ENCODE data around the gene SPESP1.
"Not testable (repeated sequence)": the region's sequence is repeated elsewhere in the genome, so short reads cannot be mapped to it uniquely, and the experiment has no call there.

Gene SPESP1

DNA sequence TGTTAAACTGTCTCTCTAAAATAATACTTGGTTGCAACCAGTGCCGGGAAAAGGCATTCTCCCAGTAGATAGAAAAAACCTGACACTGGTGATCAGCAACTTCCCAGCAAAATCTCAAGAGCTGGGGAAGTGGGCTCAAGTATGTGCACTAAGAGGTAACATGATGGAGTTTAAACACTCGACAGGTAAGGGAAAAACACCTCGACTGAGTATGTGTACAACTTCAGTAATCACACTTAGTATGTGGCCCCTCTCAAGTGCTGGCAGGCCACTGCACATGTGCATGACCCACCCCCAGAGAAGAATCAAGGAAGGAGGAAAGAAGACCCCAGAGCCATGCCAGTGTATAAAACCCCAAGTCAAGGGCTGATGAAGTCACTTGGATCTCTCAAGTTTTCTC, 27.4 kb downstream of the SPESP1 start:
- Histone ChIP-seq H3K4me1 (ENCODE audit: control insufficient read depth, insufficient read depth, low read length) (no peaks in the 10 kb centered on the region), H3K27ac (ENCODE audit: insufficient read depth, low read depth, low read length, poor library complexity, severe bottlenecking) (no peak overlapping the region), H3K36me3 (ENCODE audit: control insufficient read depth, insufficient read depth, low read length) (no peaks in the 10 kb centered on the region), H3K4me3 (ENCODE audit: insufficient read depth, low read depth, low read length) (no peak overlapping the region), H3K9me3 (ENCODE audit: control insufficient read depth, low read length) (no peaks in the 10 kb centered on the region), H3K27me3 (ENCODE audit: control insufficient read depth, insufficient read depth, low read length, poor library complexity, severe bottlenecking) (no peaks in the 10 kb centered on the region)
- WGBS, 2 experiments: 91 to 92% methylated on average over 3 of the region's 3 CpGs

DNA sequence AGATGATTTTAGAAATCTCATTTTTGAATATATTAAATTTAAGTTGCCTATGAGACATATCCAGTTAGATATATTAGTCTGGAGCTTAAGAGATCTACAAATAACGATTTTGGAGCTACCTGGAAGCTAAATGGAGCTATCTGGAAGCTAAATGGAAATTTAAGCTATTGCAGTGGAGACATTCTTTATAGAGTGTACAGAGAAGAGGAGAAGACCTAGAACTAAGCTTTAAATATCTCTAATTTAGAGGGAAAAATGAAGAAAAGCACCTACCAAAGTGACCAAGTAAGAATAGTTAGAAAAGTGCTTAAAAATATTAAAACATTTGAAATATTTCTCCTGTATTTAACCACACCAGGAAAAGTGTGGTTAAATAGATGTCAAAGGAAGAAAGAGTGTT, 28.3 kb downstream of the SPESP1 start:
- Histone ChIP-seq H3K36me3 (ENCODE audit: control insufficient read depth, insufficient read depth, low read length) (no peaks in the 10 kb centered on the region), H3K9me3 (ENCODE audit: control insufficient read depth, low read length) (no peaks in the 10 kb centered on the region), H3K27ac (ENCODE audit: insufficient read depth, low read depth, low read length, poor library complexity, severe bottlenecking) (no peak overlapping the region), H3K27me3 (ENCODE audit: control insufficient read depth, insufficient read depth, low read length, poor library complexity, severe bottlenecking) (no peaks in the 10 kb centered on the region), H3K4me1 (ENCODE audit: control insufficient read depth, insufficient read depth, low read length) (no peaks in the 10 kb centered on the region), H3K4me3 (ENCODE audit: insufficient read depth, low read depth, low read length) (no peak overlapping the region)
- 89 to 100% methylated on average over 1 of the region's 1 CpG for WGBS, 2 experiments

DNA sequence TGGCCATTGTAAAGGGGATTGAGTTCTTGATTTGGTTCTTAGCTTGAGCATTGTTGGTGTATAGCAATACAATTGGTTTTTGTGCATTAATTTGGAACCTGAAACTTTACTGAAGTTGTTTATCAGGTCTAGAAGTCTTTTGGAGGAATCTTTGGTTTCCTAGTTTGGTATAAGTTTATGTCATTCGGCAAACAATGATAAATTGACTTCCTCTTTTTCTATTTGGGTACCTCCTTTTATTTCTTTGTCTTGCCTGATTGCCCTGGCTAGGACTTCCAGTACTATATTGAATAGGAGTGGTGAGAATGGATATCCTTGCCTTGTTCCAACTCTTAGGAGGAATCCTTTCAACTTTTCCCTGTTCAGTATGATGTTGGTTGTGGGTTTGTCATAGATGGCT, 32.1 kb downstream of the SPESP1 start:
- Histone ChIP-seq H3K4me1 (ENCODE audit: control insufficient read depth, insufficient read depth, low read length) (no peaks in the 10 kb centered on the region), H3K27me3 (ENCODE audit: control insufficient read depth, insufficient read depth, low read length, poor library complexity, severe bottlenecking) (no peaks in the 10 kb centered on the region), H3K36me3 (ENCODE audit: control insufficient read depth, insufficient read depth, low read length) (no peaks in the 10 kb centered on the region), H3K4me3 (ENCODE audit: insufficient read depth, low read depth, low read length) (no peak overlapping the region), H3K27ac (ENCODE audit: insufficient read depth, low read depth, low read length, poor library complexity, severe bottlenecking) (no peak overlapping the region), H3K9me3 (ENCODE audit: control insufficient read depth, low read length) (no peaks in the 10 kb centered on the region)
- WGBS, 2 experiments: 91 to 95% methylated on average over 1 of the region's 1 CpG

DNA sequence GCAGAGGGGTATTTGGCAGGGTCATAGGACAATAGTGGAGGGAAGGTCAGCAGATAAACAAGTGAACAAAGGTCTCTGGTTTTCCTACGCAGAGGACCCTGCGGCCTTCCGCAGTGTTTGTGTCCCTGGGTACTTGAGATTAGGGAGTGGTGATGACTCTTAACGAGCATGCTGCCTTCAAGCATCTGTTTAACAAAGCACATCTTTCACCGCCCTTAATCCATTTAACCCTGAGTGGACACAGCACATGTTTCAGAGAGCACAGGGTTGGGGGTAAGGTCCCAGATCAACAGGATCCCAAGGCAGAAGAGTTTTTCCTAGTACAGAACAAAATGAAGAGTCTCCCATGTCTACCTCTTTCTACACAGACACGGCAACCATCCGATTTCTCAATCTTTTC, 33.4 kb downstream of the SPESP1 start:
- not testable (repeated sequence) for H3K4me1 ChIP-seq (ENCODE audit: control insufficient read depth, insufficient read depth, low read length); H3K36me3 ChIP-seq (ENCODE audit: control insufficient read depth, insufficient read depth, low read length); H3K4me3 ChIP-seq (ENCODE audit: insufficient read depth, low read depth, low read length); H3K27ac ChIP-seq (ENCODE audit: insufficient read depth, low read depth, low read length, poor library complexity, severe bottlenecking); H3K9me3 ChIP-seq (ENCODE audit: control insufficient read depth, low read length); H3K27me3 ChIP-seq (ENCODE audit: control insufficient read depth, insufficient read depth, low read length, poor library complexity, severe bottlenecking)
- 92 to 100% methylated on average over 2 to 3 of the region's 7 CpGs for WGBS, 2 experiments

DNA sequence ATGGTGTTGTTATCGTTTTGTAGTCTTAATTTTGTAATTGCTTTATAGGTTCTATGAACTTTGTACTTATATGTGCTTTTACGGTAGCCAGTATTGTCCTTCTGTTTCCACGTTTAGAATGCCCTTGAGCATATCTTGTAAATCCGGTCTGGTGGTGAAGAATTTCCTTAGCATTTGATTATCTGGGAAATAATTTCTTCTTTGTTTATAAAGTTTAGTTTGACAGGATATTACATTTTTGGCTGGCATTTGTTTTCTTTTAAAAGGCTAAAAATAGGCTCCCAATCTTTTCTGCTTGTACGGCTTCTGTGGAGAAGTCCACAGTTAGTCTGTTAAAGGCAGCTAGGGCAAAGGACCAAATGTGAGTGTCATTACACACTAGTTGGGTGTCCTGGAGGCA, 36.7 kb downstream of the SPESP1 start:
- H3K4me1 ChIP-seq (ENCODE audit: control insufficient read depth, insufficient read depth, low read length): no peaks in the 10 kb centered on the region
- H3K4me3 ChIP-seq (ENCODE audit: insufficient read depth, low read depth, low read length): no peak overlapping the region
- H3K9me3 ChIP-seq (ENCODE audit: control insufficient read depth, low read length): no peaks in the 10 kb centered on the region
- no peaks in the 10 kb centered on the region for H3K27me3 ChIP-seq (ENCODE audit: control insufficient read depth, insufficient read depth, low read length, poor library complexity, severe bottlenecking)
- H3K36me3 ChIP-seq (ENCODE audit: control insufficient read depth, insufficient read depth, low read length): no peaks in the 10 kb centered on the region
- no peak overlapping the region for H3K27ac ChIP-seq (ENCODE audit: insufficient read depth, low read depth, low read length, poor library complexity, severe bottlenecking)
- WGBS, 2 experiments: 94 to 95% methylated on average over 5 of the region's 5 CpGs

DNA sequence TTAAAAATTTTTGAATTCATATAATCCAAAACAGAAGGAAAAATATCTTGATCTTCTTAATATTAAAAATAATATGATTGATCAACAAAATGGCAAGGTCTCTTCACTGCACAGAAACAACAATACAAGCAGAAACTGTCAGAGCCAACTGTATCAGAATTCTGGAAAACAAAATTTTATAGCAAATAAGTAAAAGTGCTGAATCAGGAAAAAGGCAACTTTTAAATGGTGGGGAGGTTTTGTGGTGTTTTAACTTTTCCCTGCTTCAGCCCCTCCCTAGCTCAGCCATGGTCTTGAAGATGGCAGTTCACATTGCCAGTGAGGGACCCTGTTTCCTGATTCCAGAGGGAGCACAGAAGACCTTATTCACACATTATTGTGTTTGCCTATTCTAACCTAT, 37.6 kb downstream of the SPESP1 start:
- H3K9me3 ChIP-seq (ENCODE audit: control insufficient read depth, low read length): no peaks in the 10 kb centered on the region
- H3K27me3 ChIP-seq (ENCODE audit: control insufficient read depth, insufficient read depth, low read length, poor library complexity, severe bottlenecking): no peaks in the 10 kb centered on the region
- no peaks in the 10 kb centered on the region for H3K36me3 ChIP-seq (ENCODE audit: control insufficient read depth, insufficient read depth, low read length)
- H3K27ac ChIP-seq (ENCODE audit: insufficient read depth, low read depth, low read length, poor library complexity, severe bottlenecking): no peak overlapping the region
- no peak overlapping the region for H3K4me3 ChIP-seq (ENCODE audit: insufficient read depth, low read depth, low read length)
- no peaks in the 10 kb centered on the region for H3K4me1 ChIP-seq (ENCODE audit: control insufficient read depth, insufficient read depth, low read length)

DNA sequence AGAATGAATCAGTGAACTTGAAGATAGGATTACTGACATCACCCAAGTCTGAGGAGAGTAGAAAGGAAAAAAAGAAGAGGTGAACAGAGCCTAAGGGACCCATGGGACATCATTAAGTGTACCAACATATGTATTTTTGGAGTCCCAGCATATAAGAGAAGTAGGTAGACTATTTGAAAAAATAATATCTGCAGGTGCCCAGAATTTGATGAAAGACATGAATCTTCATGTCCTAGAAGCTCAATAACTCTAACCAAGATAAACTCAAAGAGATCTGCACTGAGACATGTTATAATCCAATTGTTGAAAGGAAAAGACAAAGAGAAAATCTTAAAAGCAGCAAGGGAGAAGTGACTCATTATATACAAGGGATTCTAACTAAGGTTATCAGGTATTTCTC, 39.0 kb downstream of the SPESP1 start:
- H3K27me3 ChIP-seq (ENCODE audit: control insufficient read depth, insufficient read depth, low read length, poor library complexity, severe bottlenecking): no peaks in the 10 kb centered on the region
- H3K27ac ChIP-seq (ENCODE audit: insufficient read depth, low read depth, low read length, poor library complexity, severe bottlenecking): no peak overlapping the region
- H3K36me3 ChIP-seq (ENCODE audit: control insufficient read depth, insufficient read depth, low read length): no peaks in the 10 kb centered on the region

DNA sequence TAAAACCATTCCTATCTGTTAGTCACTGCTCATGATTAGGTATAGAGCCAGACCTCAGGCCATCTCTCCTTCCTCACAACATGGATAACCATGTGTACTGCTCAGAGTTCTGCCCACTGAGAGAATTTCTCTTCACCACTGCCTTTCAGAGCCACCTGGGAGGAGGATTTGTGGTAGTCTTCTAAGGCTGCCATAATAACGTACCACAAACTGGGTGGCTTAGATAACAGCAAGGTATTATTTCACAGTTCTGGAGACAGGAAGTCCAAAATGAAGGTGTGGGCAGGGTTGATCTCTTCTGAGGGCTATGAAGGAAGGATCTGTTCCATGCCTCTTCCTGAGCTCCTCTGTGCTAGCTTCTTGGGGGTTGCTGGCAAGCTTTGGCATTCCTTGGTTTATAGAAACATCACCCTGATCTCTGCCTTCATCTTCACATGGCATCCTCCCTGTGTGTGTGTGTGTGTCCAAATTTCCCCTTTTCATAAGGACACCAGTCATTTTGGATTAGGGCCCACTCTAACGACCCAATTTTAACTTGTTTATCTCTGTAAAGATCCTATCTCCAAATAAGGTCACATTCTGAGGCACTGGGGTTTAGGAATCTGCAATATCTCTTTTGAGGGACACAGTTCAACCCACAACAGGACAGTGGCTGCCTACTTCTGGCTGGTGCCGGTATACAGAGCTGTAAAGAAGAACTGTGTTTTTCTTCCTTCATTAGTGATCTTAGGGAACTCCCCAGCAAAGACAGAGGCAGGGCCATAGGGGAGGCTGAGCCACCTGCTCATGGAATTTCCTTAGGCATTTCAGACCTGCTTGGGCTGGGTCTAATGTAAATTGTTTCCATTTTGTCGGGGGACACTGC, 42.1 kb downstream of the SPESP1 start:
- Histone ChIP-seq H3K4me1 (ENCODE audit: control insufficient read depth, insufficient read depth, low read length) (no peaks in the 10 kb centered on the region), H3K27ac (ENCODE audit: insufficient read depth, low read depth, low read length, poor library complexity, severe bottlenecking) (no peak overlapping the region), H3K9me3 (ENCODE audit: control insufficient read depth, low read length) (no peaks in the 10 kb centered on the region), H3K27me3 (ENCODE audit: control insufficient read depth, insufficient read depth, low read length, poor library complexity, severe bottlenecking) (no peaks in the 10 kb centered on the region), H3K4me3 (ENCODE audit: insufficient read depth, low read depth, low read length) (no peak overlapping the region), H3K36me3 (ENCODE audit: control insufficient read depth, insufficient read depth, low read length) (no peaks in the 10 kb centered on the region)
- WGBS, 2 experiments: 83 to 92% methylated on average over 4 of the region's 4 CpGs

More for the DNA sequence above, 39.0 kb downstream of the SPESP1 start:
- Histone ChIP-seq H3K9me3 (ENCODE audit: control insufficient read depth, low read length) (no peaks in the 10 kb centered on the region), H3K4me3 (ENCODE audit: insufficient read depth, low read depth, low read length) (no peak overlapping the region), H3K4me1 (ENCODE audit: control insufficient read depth, insufficient read depth, low read length) (no peaks in the 10 kb centered on the region)

DNA sequence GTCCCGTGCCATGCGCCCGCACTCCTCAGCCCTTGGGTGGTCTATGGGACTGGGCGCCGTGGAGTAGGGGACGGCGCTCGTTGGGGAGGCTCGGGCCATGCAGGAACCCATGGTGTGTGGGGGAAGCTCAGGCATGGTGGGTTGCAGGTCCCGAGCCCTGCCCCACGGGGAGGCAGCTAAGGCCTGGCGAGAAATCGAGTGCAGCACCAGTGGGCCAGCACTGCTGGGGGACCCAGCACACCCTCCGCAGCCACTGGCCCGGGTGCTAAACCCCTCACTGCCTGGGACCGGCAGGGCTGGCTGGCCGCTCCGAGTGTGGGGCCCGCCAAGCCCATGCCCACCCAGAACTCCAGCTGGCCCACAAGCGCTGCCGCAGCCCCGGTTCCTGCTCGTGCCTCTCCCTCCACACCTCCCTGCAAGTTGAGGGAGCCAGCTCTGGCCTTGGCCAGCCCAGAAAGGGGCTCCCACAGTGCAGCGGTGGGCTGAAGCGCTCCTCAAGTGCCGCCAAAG, 45.4 kb downstream of the SPESP1 start:
- H3K27me3 ChIP-seq (ENCODE audit: control insufficient read depth, insufficient read depth, low read length, poor library complexity, severe bottlenecking); H3K27ac ChIP-seq (ENCODE audit: insufficient read depth, low read depth, low read length, poor library complexity, severe bottlenecking); H3K36me3 ChIP-seq (ENCODE audit: control insufficient read depth, insufficient read depth, low read length); H3K4me1 ChIP-seq (ENCODE audit: control insufficient read depth, insufficient read depth, low read length); H3K9me3 ChIP-seq (ENCODE audit: control insufficient read depth, low read length); H3K4me3 ChIP-seq (ENCODE audit: insufficient read depth, low read depth, low read length): not testable (repeated sequence)
- WGBS, 2 experiments: 95 to 97% methylated on average over 26 of the region's 26 CpGs

DNA sequence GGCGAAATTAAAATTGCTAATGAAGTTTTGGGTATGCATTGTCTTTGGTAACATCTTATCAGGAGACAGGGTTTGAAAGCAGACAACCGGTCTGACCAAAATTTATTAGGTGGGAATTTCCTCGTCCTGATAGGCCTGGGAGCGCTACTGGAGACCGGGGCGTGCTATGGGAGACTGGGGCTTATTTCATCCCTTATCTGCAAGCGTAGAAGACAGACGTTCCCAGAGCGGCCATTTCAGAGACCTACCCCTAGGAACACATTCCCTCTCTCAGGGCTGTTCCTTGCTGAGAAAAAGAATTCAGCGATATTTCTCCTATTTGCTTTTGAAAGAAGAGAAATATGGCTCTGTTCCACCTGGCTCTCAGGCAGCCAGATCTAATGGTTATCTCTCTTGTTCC, 47.1 kb downstream of the SPESP1 start:
- not testable (repeated sequence) for H3K4me1 ChIP-seq (ENCODE audit: control insufficient read depth, insufficient read depth, low read length); H3K27me3 ChIP-seq (ENCODE audit: control insufficient read depth, insufficient read depth, low read length, poor library complexity, severe bottlenecking); H3K27ac ChIP-seq (ENCODE audit: insufficient read depth, low read depth, low read length, poor library complexity, severe bottlenecking); H3K9me3 ChIP-seq (ENCODE audit: control insufficient read depth, low read length); H3K36me3 ChIP-seq (ENCODE audit: control insufficient read depth, insufficient read depth, low read length); H3K4me3 ChIP-seq (ENCODE audit: insufficient read depth, low read depth, low read length)
- 93 to 96% methylated on average over 10 of the region's 10 CpGs for WGBS, 2 experiments

Data from ectodermal cell (in vitro differentiated cells).